HG03439 (cell line): ENCODE results near the gene VPS37C.
"Not testable (repeated sequence)": the region's sequence is repeated elsewhere in the genome, so short reads cannot be mapped to it uniquely, and the experiment has no call there.

Source experiments
- ATAC-seq: cut with Tn5 transposase; IDR thresholded peaks from one replicate; pipeline ENCODE4 v1.9.1; 2021; ENCODE audit warnings: mild to moderate bottlenecking, moderate library complexity; ENCODE audit not compliant: unreplicated experiment

Gene VPS37C

GRCh38 chr11:61161190-61162091 is at the start of gene VPS37C:
VPS37C (minus strand) TSS chr11:61161426; CDS start chr11:61138829, 22,597 bp downstream.
- ATAC-seq, result peak; percentile 73

- not testable (repeated sequence) for ATAC-seq
These were observed 49.4 kb upstream of the VPS37C start for GRCh38 chr11:61210629-61211028.

- not testable (repeated sequence) for ATAC-seq
These were observed 46.5 kb upstream of the VPS37C start for GRCh38 chr11:61207636-61208310.

- not testable (repeated sequence) for ATAC-seq
These were observed 43.4 kb upstream of the VPS37C start for GRCh38 chr11:61204502-61205059.

GRCh38 chr11:61203873-61204272 is 42.6 kb upstream of the VPS37C start:
- not testable (repeated sequence) for ATAC-seq

GRCh38 chr11:61202950-61203746 is 41.9 kb upstream of the VPS37C start, which contains the start of gene PGA3:
PGA3 (plus strand) TSS chr11:61203515; CDS start chr11:61203565, 50 bp downstream.
- ATAC-seq, result not testable (repeated sequence)

GRCh38 chr11:61201476-61201875 is 40.2 kb upstream of the VPS37C start:
- ATAC-seq, result no peak

- ATAC-seq, result no peak
These were observed 37.8 kb upstream of the VPS37C start for GRCh38 chr11:61198948-61199523.

GRCh38 chr11:61198361-61198760 is 37.1 kb upstream of the VPS37C start:
- no peak for ATAC-seq

GRCh38 chr11:61195719-61196118 is 34.5 kb upstream of the VPS37C start:
- ATAC-seq, result no peak

GRCh38 chr11:61194981-61195695 is 33.9 kb upstream of the VPS37C start:
- ATAC-seq, result no peak

- no peak for ATAC-seq
These were observed 33.0 kb upstream of the VPS37C start for GRCh38 chr11:61194169-61194671.

- no peak for ATAC-seq
These were observed 32.4 kb upstream of the VPS37C start for GRCh38 chr11:61193596-61193995.

- no peak for ATAC-seq
These were observed 28.7 kb upstream of the VPS37C start for GRCh38 chr11:61189933-61190332.

GRCh38 chr11:61187505-61188130 is 26.4 kb upstream of the VPS37C start:
- ATAC-seq, result no peak

GRCh38 chr11:61186504-61186903 is 25.3 kb upstream of the VPS37C start:
- no peak for ATAC-seq

- ATAC-seq, result no peak
These were observed 22.4 kb upstream of the VPS37C start for GRCh38 chr11:61183645-61184044.

GRCh38 chr11:61181489-61181888 is 20.3 kb upstream of the VPS37C start:
- ATAC-seq, result no peak

GRCh38 chr11:61180205-61180604 is 19.0 kb upstream of the VPS37C start:
- not testable (repeated sequence) for ATAC-seq
